ENCODE results near the gene TAS2R42. TPM values are rescaled to one million over a fixed set of nuclear protein-coding genes. Genes with fewer than 3 reads are reported as not detected.

Gene TAS2R42
- polyA plus RNA-seq, 1 donor from 2014 or later: not detected

DNA sequence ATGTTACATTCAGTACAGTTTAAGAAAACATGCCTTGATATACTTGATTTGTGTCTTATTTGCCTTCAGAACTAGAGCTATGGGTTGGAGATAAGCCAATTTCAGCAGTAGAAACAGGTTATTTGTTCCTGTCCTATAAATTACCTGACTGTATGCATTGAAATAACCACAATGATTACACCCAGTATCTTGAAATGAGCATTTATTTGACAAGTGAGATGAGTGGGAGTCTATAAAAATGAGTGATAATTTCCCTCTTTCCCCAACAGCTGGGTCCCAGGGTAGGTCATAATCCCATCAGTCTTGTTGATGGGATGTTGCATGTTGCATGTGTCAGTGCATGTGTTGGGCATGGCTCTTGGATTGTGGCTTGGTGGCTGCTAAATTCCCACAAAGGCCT is 3.7 kb downstream of the TAS2R42 start:
- Histone ChIP-seq H3K9ac (ENCODE audit: low read length) (no peak overlapping the region), H3K27ac (ENCODE audit: low read length) (no peak overlapping the region), H3K27me3 (ENCODE audit: insufficient read depth, low read depth, low read length) (no peaks in the 10 kb centered on the region), H3K36me3 (ENCODE audit: insufficient read depth, low read length) (no peaks in the 10 kb centered on the region), H4K20me1 (ENCODE audit: insufficient read depth) (no peaks in the 10 kb centered on the region), H3K79me2 (replicated peaks; ENCODE audit: insufficient read depth, low read length) (no peaks in the 10 kb centered on the region), H3K9me3 (ENCODE audit: low read length) (no peaks in the 10 kb centered on the region), H3K9me2 (ENCODE audit: insufficient read depth, low read length) (no peaks in the 10 kb centered on the region), H3K4me3 (ENCODE audit: low read length) (no peak overlapping the region), H3K4me2 (ENCODE audit: low read length) (no peak overlapping the region), H3F3A (ENCODE audit: insufficient read depth, low read length, poor library complexity, severe bottlenecking) (no peaks in the 10 kb centered on the region), H2AFZ (ENCODE audit: low read depth, low read length) (no peak overlapping the region)
- TF ChIP-seq, protein P1, sequence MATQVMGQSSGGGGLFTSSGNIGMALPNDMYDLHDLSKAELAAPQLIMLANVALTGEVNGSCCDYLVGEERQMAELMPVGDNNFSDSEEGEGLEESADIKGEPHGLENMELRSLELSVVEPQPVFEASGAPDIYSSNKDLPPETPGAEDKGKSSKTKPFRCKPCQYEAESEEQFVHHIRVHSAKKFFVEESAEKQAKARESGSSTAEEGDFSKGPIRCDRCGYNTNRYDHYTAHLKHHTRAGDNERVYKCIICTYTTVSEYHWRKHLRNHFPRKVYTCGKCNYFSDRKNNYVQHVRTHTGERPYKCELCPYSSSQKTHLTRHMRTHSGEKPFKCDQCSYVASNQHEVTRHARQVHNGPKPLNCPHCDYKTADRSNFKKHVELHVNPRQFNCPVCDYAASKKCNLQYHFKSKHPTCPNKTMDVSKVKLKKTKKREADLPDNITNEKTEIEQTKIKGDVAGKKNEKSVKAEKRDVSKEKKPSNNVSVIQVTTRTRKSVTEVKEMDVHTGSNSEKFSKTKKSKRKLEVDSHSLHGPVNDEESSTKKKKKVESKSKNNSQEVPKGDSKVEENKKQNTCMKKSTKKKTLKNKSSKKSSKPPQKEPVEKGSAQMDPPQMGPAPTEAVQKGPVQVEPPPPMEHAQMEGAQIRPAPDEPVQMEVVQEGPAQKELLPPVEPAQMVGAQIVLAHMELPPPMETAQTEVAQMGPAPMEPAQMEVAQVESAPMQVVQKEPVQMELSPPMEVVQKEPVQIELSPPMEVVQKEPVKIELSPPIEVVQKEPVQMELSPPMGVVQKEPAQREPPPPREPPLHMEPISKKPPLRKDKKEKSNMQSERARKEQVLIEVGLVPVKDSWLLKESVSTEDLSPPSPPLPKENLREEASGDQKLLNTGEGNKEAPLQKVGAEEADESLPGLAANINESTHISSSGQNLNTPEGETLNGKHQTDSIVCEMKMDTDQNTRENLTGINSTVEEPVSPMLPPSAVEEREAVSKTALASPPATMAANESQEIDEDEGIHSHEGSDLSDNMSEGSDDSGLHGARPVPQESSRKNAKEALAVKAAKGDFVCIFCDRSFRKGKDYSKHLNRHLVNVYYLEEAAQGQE (IDR thresholded peaks at IDR 0.05; ENCODE audit: borderline replicate concordance): no peak
- TF ChIP-seq SMC3 (conservative IDR thresholded peaks at IDR 0.05; ENCODE audit: poor library complexity): no peak

DNA sequence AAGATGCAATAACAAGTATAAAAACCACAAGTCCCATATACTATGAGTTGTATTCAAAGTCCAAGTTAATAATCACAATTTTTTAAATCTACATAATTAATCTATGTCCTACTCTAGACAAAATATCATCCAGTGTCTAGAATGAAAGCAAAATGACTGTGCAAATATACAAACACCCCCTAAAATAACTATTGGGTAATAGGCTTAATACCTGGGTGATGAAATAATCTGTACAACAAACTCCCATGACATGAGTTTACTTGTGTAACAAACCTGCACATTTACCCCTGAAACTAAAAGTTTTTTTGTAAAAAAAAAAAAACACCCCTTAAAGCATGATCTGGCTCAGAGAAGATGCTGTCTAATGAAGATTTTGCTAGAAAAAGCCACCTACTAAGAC is 4.2 kb downstream of the TAS2R42 start:
- Histone ChIP-seq H3K27ac (ENCODE audit: low read length) (no peak overlapping the region), H3K4me3 (ENCODE audit: low read length) (no peak overlapping the region), H3K27me3 (ENCODE audit: insufficient read depth, low read depth, low read length) (no peaks in the 10 kb centered on the region), H3K4me2 (ENCODE audit: low read length) (no peak overlapping the region), H3K36me3 (ENCODE audit: insufficient read depth, low read length) (no peaks in the 10 kb centered on the region), H2AFZ (ENCODE audit: low read depth, low read length) (no peak overlapping the region), H4K20me1 (ENCODE audit: insufficient read depth) (no peaks in the 10 kb centered on the region), H3K9ac (ENCODE audit: low read length) (no peak overlapping the region), H3K9me3 (ENCODE audit: low read length) (no peaks in the 10 kb centered on the region), H3F3A (ENCODE audit: insufficient read depth, low read length, poor library complexity, severe bottlenecking) (no peaks in the 10 kb centered on the region), H3K79me2 (replicated peaks; ENCODE audit: insufficient read depth, low read length) (no peaks in the 10 kb centered on the region), H3K9me2 (ENCODE audit: insufficient read depth, low read length) (no peaks in the 10 kb centered on the region)
- TF ChIP-seq POLR2AphosphoS5 (IDR thresholded peaks at IDR 0.05) (no peak), EZH2 (IDR thresholded peaks at IDR 0.05; ENCODE audit: borderline replicate concordance, insufficient read depth, low read length, poor library complexity, severe bottlenecking) (no peak), RAD21 (conservative IDR thresholded peaks at IDR 0.05) (no peak), MXI1 (conservative IDR thresholded peaks at IDR 0.05; ENCODE audit: poor library complexity, severe bottlenecking) (no peak), SMC3 (conservative IDR thresholded peaks at IDR 0.05; ENCODE audit: poor library complexity) (no peak), TAF1 (IDR thresholded peaks at IDR 0.05; ENCODE audit: low read depth) (no peak), EP300 (conservative IDR thresholded peaks at IDR 0.05; ENCODE audit: poor library complexity, severe bottlenecking) (no peak)
- TF ChIP-seq, protein P2, sequence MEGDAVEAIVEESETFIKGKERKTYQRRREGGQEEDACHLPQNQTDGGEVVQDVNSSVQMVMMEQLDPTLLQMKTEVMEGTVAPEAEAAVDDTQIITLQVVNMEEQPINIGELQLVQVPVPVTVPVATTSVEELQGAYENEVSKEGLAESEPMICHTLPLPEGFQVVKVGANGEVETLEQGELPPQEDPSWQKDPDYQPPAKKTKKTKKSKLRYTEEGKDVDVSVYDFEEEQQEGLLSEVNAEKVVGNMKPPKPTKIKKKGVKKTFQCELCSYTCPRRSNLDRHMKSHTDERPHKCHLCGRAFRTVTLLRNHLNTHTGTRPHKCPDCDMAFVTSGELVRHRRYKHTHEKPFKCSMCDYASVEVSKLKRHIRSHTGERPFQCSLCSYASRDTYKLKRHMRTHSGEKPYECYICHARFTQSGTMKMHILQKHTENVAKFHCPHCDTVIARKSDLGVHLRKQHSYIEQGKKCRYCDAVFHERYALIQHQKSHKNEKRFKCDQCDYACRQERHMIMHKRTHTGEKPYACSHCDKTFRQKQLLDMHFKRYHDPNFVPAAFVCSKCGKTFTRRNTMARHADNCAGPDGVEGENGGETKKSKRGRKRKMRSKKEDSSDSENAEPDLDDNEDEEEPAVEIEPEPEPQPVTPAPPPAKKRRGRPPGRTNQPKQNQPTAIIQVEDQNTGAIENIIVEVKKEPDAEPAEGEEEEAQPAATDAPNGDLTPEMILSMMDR (IDR thresholded peaks at IDR 0.05; ENCODE audit: poor library complexity, severe bottlenecking): no peak
- TF ChIP-seq, protein P1 (IDR thresholded peaks at IDR 0.05; ENCODE audit: borderline replicate concordance): no peak

All from neural cell (in vitro differentiated cells).